Stimulated activated CD4-positive, alpha-beta T cell treated with anti-CD3 and anti-CD28 coated beads, Interleukin-15, amount 100 ng/mL, for 24 hours (primary cell): ENCODE results near the gene TFR2.

Experiments
- DNase-seq: peaks from one replicate; pipeline ENCODE4 v3.0.0-alpha.2; 2020

TFR2 gene

GRCh38 chr7:100584683-100585510 is 56.5 kb downstream of the TFR2 start:
- peak; percentile 27 for DNase-seq

- no peak for DNase-seq
These were observed 57.2 kb downstream of the TFR2 start for GRCh38 chr7:100584054-100584682.

GRCh38 chr7:100583132-100584053 is 58.0 kb downstream of the TFR2 start:
- peak; percentile 87 for DNase-seq

GRCh38 chr7:100582650-100583049 is 58.7 kb downstream of the TFR2 start:
- DNase-seq: no peak

- DNase-seq: no peak
These were observed 59.2 kb downstream of the TFR2 start for GRCh38 chr7:100582041-100582579.

- no peak for DNase-seq
These were observed 60.7 kb downstream of the TFR2 start for GRCh38 chr7:100580466-100581283.

- DNase-seq: no peak
These were observed 62.8 kb downstream of the TFR2 start for GRCh38 chr7:100578246-100579183.

GRCh38 chr7:100577507-100577906 is 63.8 kb downstream of the TFR2 start:
- no peak for DNase-seq

- no peak for DNase-seq
These were observed 64.2 kb downstream of the TFR2 start for GRCh38 chr7:100577103-100577502.

GRCh38 chr7:100576384-100576993 is 64.9 kb downstream of the TFR2 start:
- DNase-seq: no peak

GRCh38 chr7:100575746-100576383 is 65.5 kb downstream of the TFR2 start:
- no peak for DNase-seq

- DNase-seq: no peak
These were observed 66.1 kb downstream of the TFR2 start for GRCh38 chr7:100575206-100575631.

GRCh38 chr7:100574362-100575205 is 66.8 kb downstream of the TFR2 start:
- no peak for DNase-seq

GRCh38 chr7:100573691-100574361 is 67.5 kb downstream of the TFR2 start, which contains the start of gene SAP25:
Gene SAP25 (minus strand): TSS chr7:100573900. CDS start chr7:100573742, 158 bp downstream.
- DNase-seq: no peak

- no peak for DNase-seq
These were observed 68.2 kb downstream of the TFR2 start for GRCh38 chr7:100572949-100573675.

- DNase-seq: no peak
These were observed 68.9 kb downstream of the TFR2 start for GRCh38 chr7:100572281-100572948.

- DNase-seq: no peak
These were observed 69.6 kb downstream of the TFR2 start for GRCh38 chr7:100571829-100572116.
